Parathyroid adenoma (tissue), 2 donors: ENCODE data around the gene CCDC188.

Source experiments
- H2AFZ ChIP-seq: fragments of 300-600 bp; sonication (generic); one replicate; pipeline ENCODE4 v1.7.0; 2017; ENCODE audit warnings: antibody characterized with exemption, mild to moderate bottlenecking
- H3K27ac ChIP-seq: fragments of 300-600 bp; sonication (generic); one replicate; pipeline ENCODE4 v1.7.0; 2017
- H3K27me3 ChIP-seq: fragments of 300-600 bp; sonication (generic); one replicate; pipeline ENCODE4 v1.7.0; 2017; ENCODE audit warnings: low read length; ENCODE audit not compliant: control insufficient read depth, insufficient read depth
- H3K36me3 ChIP-seq: fragments of 300-600 bp; sonication (generic); one replicate; pipeline ENCODE4 v1.7.0; 2017; ENCODE audit warnings: low read length; ENCODE audit not compliant: control insufficient read depth, insufficient read depth
- H3K4me1 ChIP-seq: fragments of 300-600 bp; sonication (generic); one replicate; pipeline ENCODE4 v1.7.0; 2017; ENCODE audit warnings: control low read depth
- H3K4me2 ChIP-seq: fragments of 300-600 bp; sonication (generic); one replicate; pipeline ENCODE4 v1.7.0; 2017; ENCODE audit warnings: low read length
- H3K4me3 ChIP-seq: fragments of 300-600 bp; sonication (generic); one replicate; pipeline ENCODE4 v1.7.0; 2017; ENCODE audit warnings: low read depth, low read length
- H3K79me2 ChIP-seq: fragments of 300-600 bp; sonication (generic); one replicate; pipeline ENCODE4 v1.7.0; 2017; ENCODE audit warnings: control low read depth
- H3K9ac ChIP-seq: fragments of 300-600 bp; sonication (generic); one replicate; pipeline ENCODE4 v1.7.0; 2017; ENCODE audit warnings: mild to moderate bottlenecking
- H3K9me3 ChIP-seq: fragments of 300-600 bp; sonication (generic); one replicate; pipeline ENCODE4 v1.7.0; 2017; ENCODE audit warnings: low read length; ENCODE audit not compliant: control insufficient read depth
- TF ChIP-seq, protein P1 (sequence below): fragments of 300-600 bp; sonication (generic); IDR thresholded peaks from one replicate; pipeline ENCODE4 v1.7.0; 2017; ENCODE audit warnings: antibody characterized with exemption, mild to moderate bottlenecking
- donor health status: primary hyperparathyroidism.

The CCDC188 gene

GRCh38 chr22:20181884-20182236, 31.0 kb upstream of the CCDC188 start:
- Histone ChIP-seq H3K27me3 (no peaks in the 10 kb centered on the region), H3K4me3 (no peak overlapping the region), H3K79me2 (no peaks in the 10 kb centered on the region), H3K36me3 (no peaks in the 10 kb centered on the region), H3K4me2 (no peak overlapping the region), H3K9me3 (no peaks in the 10 kb centered on the region), H3K27ac (no peak overlapping the region), H3K9ac (no peak overlapping the region), H3K4me1 (no peaks in the 10 kb centered on the region), H2AFZ (no peak overlapping the region)
- TF ChIP-seq, protein P1, sequence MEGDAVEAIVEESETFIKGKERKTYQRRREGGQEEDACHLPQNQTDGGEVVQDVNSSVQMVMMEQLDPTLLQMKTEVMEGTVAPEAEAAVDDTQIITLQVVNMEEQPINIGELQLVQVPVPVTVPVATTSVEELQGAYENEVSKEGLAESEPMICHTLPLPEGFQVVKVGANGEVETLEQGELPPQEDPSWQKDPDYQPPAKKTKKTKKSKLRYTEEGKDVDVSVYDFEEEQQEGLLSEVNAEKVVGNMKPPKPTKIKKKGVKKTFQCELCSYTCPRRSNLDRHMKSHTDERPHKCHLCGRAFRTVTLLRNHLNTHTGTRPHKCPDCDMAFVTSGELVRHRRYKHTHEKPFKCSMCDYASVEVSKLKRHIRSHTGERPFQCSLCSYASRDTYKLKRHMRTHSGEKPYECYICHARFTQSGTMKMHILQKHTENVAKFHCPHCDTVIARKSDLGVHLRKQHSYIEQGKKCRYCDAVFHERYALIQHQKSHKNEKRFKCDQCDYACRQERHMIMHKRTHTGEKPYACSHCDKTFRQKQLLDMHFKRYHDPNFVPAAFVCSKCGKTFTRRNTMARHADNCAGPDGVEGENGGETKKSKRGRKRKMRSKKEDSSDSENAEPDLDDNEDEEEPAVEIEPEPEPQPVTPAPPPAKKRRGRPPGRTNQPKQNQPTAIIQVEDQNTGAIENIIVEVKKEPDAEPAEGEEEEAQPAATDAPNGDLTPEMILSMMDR: no peak

GRCh38 chr22:20181194-20181883, 30.5 kb upstream of the CCDC188 start:
- no peak overlapping the region for H3K9ac ChIP-seq
- TF ChIP-seq, protein P1: no peak
- H3K27ac ChIP-seq: no peak overlapping the region
- no peaks in the 10 kb centered on the region for H3K27me3 ChIP-seq
- no peaks in the 10 kb centered on the region for H3K36me3 ChIP-seq
- H3K9me3 ChIP-seq: no peaks in the 10 kb centered on the region
- H2AFZ ChIP-seq: no peak overlapping the region
- no peaks in the 10 kb centered on the region for H3K4me1 ChIP-seq
- H3K79me2 ChIP-seq: no peaks in the 10 kb centered on the region
- no peak overlapping the region for H3K4me2 ChIP-seq
- no peak overlapping the region for H3K4me3 ChIP-seq

DNA sequence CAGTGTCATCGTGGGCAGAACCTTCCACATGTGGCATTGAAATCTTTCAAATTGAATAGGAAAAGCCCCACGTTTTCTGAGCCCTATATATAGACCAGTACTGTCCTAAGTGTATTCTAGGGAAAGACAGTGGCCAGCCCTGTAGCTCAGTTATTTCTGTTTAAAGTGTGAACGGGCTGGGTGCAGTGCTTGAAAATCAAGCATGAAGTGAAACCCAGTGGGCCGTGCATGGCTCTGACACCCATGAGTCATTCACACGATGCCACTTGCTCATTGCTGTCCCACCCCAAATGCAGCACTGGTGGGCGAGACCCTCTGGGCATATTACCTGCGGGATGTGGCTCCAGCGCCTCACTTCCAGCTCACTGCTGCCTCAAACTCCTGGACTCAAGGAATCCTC, 29.8 kb upstream of the CCDC188 start:
- Histone ChIP-seq H3K9me3 (no peaks in the 10 kb centered on the region), H3K4me2 (no peak overlapping the region), H3K27me3 (no peaks in the 10 kb centered on the region), H3K79me2 (no peaks in the 10 kb centered on the region), H3K36me3 (no peaks in the 10 kb centered on the region), H3K9ac (no peak overlapping the region), H3K4me3 (no peak overlapping the region), H2AFZ (no peak overlapping the region), H3K4me1 (no peaks in the 10 kb centered on the region), H3K27ac (no peak overlapping the region)
- TF ChIP-seq, protein P1: no peak

DNA sequence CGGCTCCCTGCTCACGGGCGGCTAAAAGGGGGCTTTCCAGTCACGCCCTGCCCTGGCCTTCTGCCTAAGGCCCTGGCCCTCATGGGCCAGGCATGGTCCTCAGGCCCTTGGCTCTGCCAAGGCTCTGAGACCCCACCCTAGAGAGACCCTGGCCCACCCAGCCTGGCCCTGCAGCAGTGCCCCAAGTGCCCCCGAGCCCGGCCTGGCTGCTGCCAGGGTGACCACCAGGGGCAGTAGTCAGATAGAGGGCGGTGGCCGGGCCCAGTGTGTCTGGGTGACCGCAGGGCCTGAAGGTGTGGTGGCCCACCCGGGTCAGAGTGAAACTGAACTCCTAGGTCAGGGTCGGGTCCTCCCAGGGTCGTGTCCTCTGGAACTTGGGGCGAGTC, 29.4 kb upstream of the CCDC188 start:
- H3K4me1 ChIP-seq: no peaks in the 10 kb centered on the region

More for the DNA sequence above, 29.4 kb upstream of the CCDC188 start:
- Histone ChIP-seq H2AFZ (no peak overlapping the region), H3K9ac (no peak overlapping the region), H3K9me3 (no peaks in the 10 kb centered on the region), H3K27me3 (no peaks in the 10 kb centered on the region), H3K79me2 (no peaks in the 10 kb centered on the region), H3K36me3 (no peaks in the 10 kb centered on the region), H3K4me3 (no peak overlapping the region), H3K27ac (no peak overlapping the region), H3K4me2 (no peak overlapping the region)
- TF ChIP-seq, protein P1: no peak
